HG02870 (cell line): ENCODE data around the gene POU2AF3.

ENCODE experiments used
- ATAC-seq: cut with Tn5 transposase; IDR thresholded peaks from one replicate; pipeline ENCODE4 v1.9.1; 2021; ENCODE audit warnings: mild to moderate bottlenecking, moderate library complexity; ENCODE audit not compliant: unreplicated experiment

Gene POU2AF3

DNA sequence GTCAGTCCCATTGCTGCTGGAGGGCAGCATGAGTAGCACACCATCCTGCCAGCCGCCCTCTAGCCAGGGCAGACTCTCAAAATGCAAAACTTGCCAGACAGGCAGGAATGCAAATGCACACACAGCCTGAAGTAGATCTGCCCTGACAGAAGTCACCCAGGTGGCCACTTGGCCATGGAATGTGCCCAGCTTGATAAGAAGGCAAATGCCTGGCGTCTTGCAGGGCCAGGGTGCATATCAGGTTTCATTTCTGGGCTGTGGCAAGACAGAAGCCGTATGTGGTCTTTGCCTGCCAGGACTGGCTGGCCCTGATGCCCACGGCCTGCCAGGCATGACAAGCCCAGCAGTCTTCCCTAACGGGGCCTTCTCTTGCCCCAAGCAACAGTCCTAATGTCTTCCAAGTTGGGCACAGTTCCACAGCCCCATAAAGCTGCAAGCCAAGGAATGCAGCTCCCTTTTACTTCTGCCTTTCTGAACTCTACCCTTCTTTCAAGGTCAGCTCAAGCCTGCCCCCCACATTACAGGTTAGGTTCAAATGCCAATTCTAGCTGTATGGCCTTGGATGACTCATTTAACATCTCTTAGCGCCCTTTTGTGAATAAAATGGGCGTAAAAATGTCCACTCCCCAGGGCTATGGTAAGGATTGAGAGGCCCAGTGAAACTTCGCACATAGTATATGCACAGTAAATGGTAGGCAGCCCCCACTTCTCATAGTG is 29.7 kb downstream of the POU2AF3 start:
- ATAC-seq = no peak

- ATAC-seq = no peak
Observed at GRCh38 chr11:111329306-111330204, 31.2 kb downstream of the POU2AF3 start.

- no peak for ATAC-seq
Observed at GRCh38 chr11:111330234-111330893, 32.0 kb downstream of the POU2AF3 start.

- no peak for ATAC-seq
Observed at GRCh38 chr11:111331711-111332479, 33.5 kb downstream of the POU2AF3 start.

- ATAC-seq = no peak
Observed at GRCh38 chr11:111334532-111335502, 36.5 kb downstream of the POU2AF3 start.

- ATAC-seq = no peak
Observed at GRCh38 chr11:111335549-111335948, 37.2 kb downstream of the POU2AF3 start.

DNA sequence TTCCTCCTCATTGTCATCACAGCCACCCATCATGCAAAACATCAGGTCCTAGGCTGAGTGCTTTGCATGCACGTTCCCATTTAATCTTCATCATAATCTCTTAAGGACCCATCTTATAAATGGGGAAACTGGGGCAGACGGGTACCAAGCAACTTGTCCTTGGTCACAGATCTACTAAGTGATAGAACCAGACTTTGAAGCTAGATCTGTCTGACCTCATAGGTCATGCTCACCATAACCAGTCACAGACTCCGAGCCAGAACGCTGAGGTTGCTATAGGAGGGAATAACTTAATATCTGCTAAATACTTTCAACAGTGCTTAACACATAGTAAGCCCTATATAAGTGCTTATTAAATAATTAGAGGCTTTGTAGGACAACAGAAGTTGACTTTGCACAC is 37.7 kb downstream of the POU2AF3 start:
- ATAC-seq = no peak

DNA sequence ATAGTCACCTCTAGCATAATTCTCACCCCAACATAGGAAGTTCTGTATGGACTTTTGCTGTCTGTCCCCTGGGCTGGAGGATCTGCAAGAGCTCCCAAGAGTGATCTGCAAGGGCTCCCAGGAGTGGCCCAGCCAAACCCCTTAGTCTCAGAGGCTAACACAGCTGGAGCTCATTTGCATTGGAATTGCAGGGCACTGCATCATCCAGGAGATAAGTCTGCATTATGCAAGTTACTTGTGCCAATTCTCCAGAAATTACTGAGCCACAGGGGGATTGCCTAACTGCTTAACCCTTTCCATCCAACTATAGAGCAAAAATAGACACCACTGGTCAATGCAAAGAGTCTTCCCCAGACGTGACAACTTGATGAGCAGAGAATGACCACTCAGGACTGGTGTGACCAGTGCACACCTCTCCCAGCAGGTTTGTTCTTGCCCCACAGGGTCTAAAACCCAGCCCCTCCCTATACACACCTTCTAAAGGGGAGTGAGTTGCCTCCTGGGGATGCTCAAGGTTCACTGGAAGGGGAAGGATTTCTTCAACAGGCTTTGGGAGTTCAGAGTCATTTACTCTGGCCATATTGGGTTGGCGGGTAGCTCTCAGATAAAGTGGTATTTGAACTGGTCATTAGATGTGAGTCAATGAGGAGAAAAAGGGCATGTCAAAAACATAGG is 38.4 kb downstream of the POU2AF3 start:
- no peak for ATAC-seq

DNA sequence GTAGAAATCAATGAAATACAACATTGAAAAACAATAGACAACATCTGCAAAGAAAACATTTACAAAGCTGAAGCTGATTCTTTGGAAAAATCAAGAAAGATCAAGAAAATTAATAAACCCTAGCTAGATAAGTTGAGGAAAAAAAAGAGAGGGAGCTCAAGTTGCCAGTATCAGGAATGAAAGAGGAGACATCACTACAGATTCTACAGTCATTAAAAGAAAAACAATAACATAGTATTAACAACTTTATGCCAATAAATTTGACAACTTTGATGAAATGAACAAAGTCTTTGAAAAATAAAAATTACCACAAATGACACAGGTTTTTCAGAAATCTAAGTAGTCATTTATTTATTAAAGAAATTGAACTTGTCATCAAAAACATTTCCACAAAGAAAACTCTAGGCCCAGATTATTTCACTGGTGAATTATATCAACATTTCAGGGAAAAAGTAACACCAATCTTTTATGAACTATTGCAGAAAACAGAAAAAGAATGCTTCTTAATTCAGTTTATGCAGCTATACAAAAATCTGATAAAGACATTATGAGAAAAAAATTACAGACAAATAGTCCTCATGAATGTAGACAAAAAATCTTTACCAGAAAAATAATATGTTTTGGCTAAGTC is 41.5 kb downstream of the POU2AF3 start:
- ATAC-seq = no peak

DNA sequence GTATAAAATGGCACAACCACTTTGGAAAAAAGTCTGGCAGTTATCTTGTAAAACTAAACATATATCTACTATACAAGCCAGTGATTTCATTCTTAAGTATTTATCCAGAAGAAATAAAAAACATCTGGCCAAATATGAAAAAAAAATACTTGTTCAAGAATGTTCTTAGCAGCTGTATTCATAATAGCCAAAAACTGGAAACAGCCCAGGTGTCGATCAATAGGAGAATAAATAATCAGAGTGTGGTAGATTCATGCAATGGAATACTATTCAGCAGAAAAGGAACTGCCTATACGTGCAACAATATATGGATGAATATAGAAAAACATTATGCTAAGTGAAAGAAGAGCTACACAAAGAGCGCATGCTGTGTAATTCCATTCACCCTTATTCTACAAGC is 44.0 kb downstream of the POU2AF3 start:
- no peak for ATAC-seq

DNA sequence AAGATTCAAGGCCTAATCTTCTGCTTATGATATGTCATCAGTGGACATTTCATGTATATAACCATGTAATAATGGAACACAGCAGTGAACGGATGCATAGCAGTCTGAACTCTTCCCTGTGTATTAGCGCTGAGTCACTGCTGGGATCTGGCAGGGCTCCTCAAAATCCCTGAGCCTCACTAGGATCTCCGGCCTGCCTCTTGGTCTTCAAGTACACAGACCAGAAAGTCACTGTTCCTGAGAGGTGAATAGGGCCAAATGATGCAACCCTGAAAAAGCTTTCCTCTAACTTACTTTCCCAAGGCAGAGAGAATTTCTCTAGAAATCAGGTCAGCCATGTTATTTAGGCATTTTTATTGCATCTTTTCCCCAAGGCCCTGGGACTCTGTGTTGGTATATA is 45.7 kb downstream of the POU2AF3 start:
- no peak for ATAC-seq

DNA sequence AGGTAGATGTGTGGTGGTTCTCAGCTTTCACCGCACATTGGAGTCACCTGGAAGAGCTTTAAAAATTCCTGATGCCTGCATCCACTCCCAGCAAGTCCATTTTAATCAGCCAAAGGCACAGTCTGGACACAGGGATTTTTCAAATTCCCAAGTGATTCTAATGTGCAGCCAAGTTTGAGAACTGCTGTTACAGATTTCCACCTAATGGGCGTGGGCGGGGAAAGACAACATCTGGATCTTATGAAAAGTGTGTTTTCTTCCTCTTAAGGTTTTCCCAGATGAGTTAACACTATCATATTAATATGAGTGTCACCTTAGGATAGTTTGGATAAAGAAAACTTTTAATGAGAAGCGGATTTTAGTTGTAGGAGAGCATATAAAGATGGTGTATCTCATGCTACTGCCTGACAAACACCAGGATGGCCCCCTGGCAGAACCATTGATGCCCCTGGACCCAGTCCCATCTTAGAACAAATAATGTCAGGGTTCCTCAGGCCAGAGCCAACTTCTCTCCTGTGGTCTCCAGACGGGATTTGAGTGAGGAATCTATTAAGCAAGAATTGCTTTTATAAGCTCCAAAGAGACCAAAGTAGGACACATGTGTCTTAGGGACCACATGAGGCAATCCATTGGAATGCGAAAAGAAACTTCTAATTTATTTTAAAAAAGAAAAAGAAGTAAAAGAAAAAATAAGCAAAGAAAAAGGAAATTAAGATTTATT is 48.8 kb downstream of the POU2AF3 start:
- no peak for ATAC-seq

- no peak for ATAC-seq
Observed at GRCh38 chr11:111347723-111348115, 49.4 kb downstream of the POU2AF3 start.

DNA sequence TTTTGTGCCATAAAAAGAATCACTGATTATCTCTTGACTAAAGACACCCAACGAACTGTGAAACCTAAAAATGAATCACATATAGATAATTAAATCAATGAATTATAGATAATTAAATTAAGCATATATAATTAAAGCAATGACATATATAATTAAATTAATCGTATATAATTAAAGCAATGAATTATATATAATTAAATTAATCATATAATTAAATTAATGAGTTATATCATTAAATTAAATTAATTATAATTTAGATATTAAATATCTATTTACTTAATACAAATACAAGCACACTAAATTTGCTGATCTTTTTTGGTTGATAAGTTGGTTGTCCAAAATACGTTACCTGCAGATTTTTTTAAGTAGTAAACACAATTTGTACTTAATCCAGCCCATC is 49.8 kb downstream of the POU2AF3 start:
- ATAC-seq = no peak

- no peak for ATAC-seq
Observed at GRCh38 chr11:111349191-111349695, 50.9 kb downstream of the POU2AF3 start.

DNA sequence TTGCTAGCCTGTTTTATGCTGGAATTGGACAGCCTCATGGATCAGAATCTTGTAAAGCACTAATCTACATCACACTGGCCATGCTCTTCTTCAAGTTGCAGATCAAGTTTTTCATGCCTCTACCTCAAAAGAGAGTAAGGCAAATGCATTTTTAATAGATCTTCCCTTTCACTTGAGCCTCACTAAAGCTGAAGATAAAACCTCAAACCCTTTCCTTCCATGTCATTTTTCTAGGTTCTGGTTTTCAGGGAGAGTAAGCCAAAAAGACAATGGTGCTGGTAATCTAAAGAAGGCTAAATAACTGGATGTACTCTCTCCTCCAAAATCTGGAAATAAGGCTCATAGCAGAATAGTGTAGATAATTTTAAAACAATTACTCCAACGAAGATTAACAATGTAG is 52.5 kb downstream of the POU2AF3 start:
- ATAC-seq = no peak

- ATAC-seq = no peak
Observed at GRCh38 chr11:111351374-111352055, 53.2 kb downstream of the POU2AF3 start.
